ENCODE results near the gene CLPTM1L. TPM values are rescaled to one million over a fixed set of nuclear protein-coding genes. Genes with fewer than 3 reads are reported as not detected.
"Not testable (repeated sequence)": the region's sequence is repeated elsewhere in the genome, so short reads cannot be mapped to it uniquely, and the experiment has no call there.

Gene CLPTM1L
- total and polyA plus RNA-seq, 4 donors, result 66.0 to 95.5 (median 71.8) TPM

- no peaks in the 10 kb centered on the region for H3K4me1 ChIP-seq (ENCODE audit: control insufficient read depth in 1 of 2, insufficient read depth in 2 of 2, low read length in 2 of 2)
- no peak overlapping the region for H3K4me3 ChIP-seq (ENCODE audit: low read length in 2 of 2)
- ATAC-seq (ENCODE audit: low FRiP score), result no peak
- H3K27ac ChIP-seq (ENCODE audit: low read depth in 1 of 2, low read length in 2 of 2), result no peak overlapping the region
- intact Hi-C loops (cut with DNase I), result loop anchor here (10.0 kb wide), 4 partner anchors 183 to 453 kb away; partner anchors contain the start of genes BRD9 (in 1 of the 2), LPCAT1 (in 1 of the 2), MRPL36 (in 1 of the 2) and TRIP13 (in 1 of the 2)
- peak in 1 of 2 donors; percentile 45 for DNase-seq
- 93 to 95% methylated on average over 12 of the region's 12 CpGs for WGBS, 2 donors
- H3K9me3 ChIP-seq (ENCODE audit: control insufficient read depth, low read length), result no peaks in the 10 kb centered on the region
- peaks cover 0 to 2% of the 10 kb centered on the region in 2 donors for H3K36me3 ChIP-seq (ENCODE audit: control insufficient read depth in 1 of 2, insufficient read depth in 2 of 2, low read length in 1 of 2)
- H3K27me3 ChIP-seq (ENCODE audit: control insufficient read depth in 1 of 2, insufficient read depth in 2 of 2, low read length in 1 of 2), result no peaks in the 10 kb centered on the region
Observed at GRCh38 chr5:1342268-1342667, 2.6 kb downstream of the CLPTM1L start.

GRCh38 chr5:1341863-1342262 is 3.0 kb downstream of the CLPTM1L start:
- DNase-seq, result peak in 1 of 2 donors; percentile 26
- ATAC-seq (ENCODE audit: low FRiP score), result no peak
- H3K4me1 ChIP-seq (ENCODE audit: control insufficient read depth in 1 of 2, insufficient read depth in 2 of 2, low read length in 2 of 2), result no peaks in the 10 kb centered on the region
- H3K9me3 ChIP-seq (ENCODE audit: control insufficient read depth, low read length), result no peaks in the 10 kb centered on the region
- no peak overlapping the region for H3K4me3 ChIP-seq (ENCODE audit: low read length in 2 of 2)
- H3K36me3 ChIP-seq (ENCODE audit: control insufficient read depth in 1 of 2, insufficient read depth in 2 of 2, low read length in 1 of 2), result peaks cover 0 to 2% of the 10 kb centered on the region in 2 donors
- 93 to 95% methylated on average over 15 of the region's 15 CpGs for WGBS, 2 donors
- no peaks in the 10 kb centered on the region for H3K27me3 ChIP-seq (ENCODE audit: control insufficient read depth in 1 of 2, insufficient read depth in 2 of 2, low read length in 1 of 2)
- H3K27ac ChIP-seq (ENCODE audit: low read depth in 1 of 2, low read length in 2 of 2), result no peak overlapping the region
- intact Hi-C loops (cut with DNase I), result loop anchor here (10.0 kb wide), 4 partner anchors 183 to 453 kb away; partner anchors contain the start of genes BRD9 (in 1 of the 2), LPCAT1 (in 1 of the 2), MRPL36 (in 1 of the 2) and TRIP13 (in 1 of the 2)

- DNase-seq, result peak; percentile 12 to 53
- WGBS, 2 donors, result 88 to 91% methylated on average over 13 to 17 of the region's 17 CpGs
- not testable (repeated sequence) for H3K27ac ChIP-seq (ENCODE audit: low read depth in 1 of 2, low read length in 2 of 2); ATAC-seq (ENCODE audit: low FRiP score); H3K9me3 ChIP-seq (ENCODE audit: control insufficient read depth, low read length); H3K4me1 ChIP-seq (ENCODE audit: control insufficient read depth in 1 of 2, insufficient read depth in 2 of 2, low read length in 2 of 2); H3K27me3 ChIP-seq (ENCODE audit: control insufficient read depth in 1 of 2, insufficient read depth in 2 of 2, low read length in 1 of 2); H3K4me3 ChIP-seq (ENCODE audit: low read length in 2 of 2); H3K36me3 ChIP-seq (ENCODE audit: control insufficient read depth in 1 of 2, insufficient read depth in 2 of 2, low read length in 1 of 2)
- intact Hi-C loops (cut with DNase I), result loop anchor here (10.0 kb wide), 4 partner anchors 185 to 455 kb away; partner anchors contain the start of genes BRD9 (in 1 of the 2), LPCAT1 (in 1 of the 2), MRPL36 (in 1 of the 2) and TRIP13 (in 1 of the 2)
Observed at GRCh38 chr5:1339818-1340210, 5.1 kb downstream of the CLPTM1L start.

GRCh38 chr5:1339139-1339817 is 5.6 kb downstream of the CLPTM1L start:
- intact Hi-C loops (cut with DNase I); H3K4me3 ChIP-seq (ENCODE audit: low read length in 2 of 2); H3K36me3 ChIP-seq (ENCODE audit: control insufficient read depth in 1 of 2, insufficient read depth in 2 of 2, low read length in 1 of 2); H3K9me3 ChIP-seq (ENCODE audit: control insufficient read depth, low read length); H3K4me1 ChIP-seq (ENCODE audit: control insufficient read depth in 1 of 2, insufficient read depth in 2 of 2, low read length in 2 of 2); H3K27ac ChIP-seq (ENCODE audit: low read depth in 1 of 2, low read length in 2 of 2); H3K27me3 ChIP-seq (ENCODE audit: control insufficient read depth in 1 of 2, insufficient read depth in 2 of 2, low read length in 1 of 2); ATAC-seq (ENCODE audit: low FRiP score): not testable (repeated sequence)
- DNase-seq, result peak; percentile 19 to 55
- 93 to 94% methylated on average over 30 to 34 of the region's 34 CpGs for WGBS, 2 donors

- no peak overlapping the region for H3K27ac ChIP-seq (ENCODE audit: low read depth in 1 of 2, low read length in 2 of 2)
- 93% methylated on average over 22 of the region's 22 CpGs for WGBS, 2 donors
- H3K36me3 ChIP-seq (ENCODE audit: control insufficient read depth in 1 of 2, insufficient read depth in 2 of 2, low read length in 1 of 2), result peaks cover 0 to 7% of the 10 kb centered on the region in 2 donors
- ATAC-seq (ENCODE audit: low FRiP score) (no peak), DNase-seq (peak; percentile 42 to 55)
- H3K4me3 ChIP-seq (ENCODE audit: low read length in 2 of 2), result no peak overlapping the region
- H3K4me1 ChIP-seq (ENCODE audit: control insufficient read depth in 1 of 2, insufficient read depth in 2 of 2, low read length in 2 of 2), result no peaks in the 10 kb centered on the region
- no peaks in the 10 kb centered on the region for H3K27me3 ChIP-seq (ENCODE audit: control insufficient read depth in 1 of 2, insufficient read depth in 2 of 2, low read length in 1 of 2)
- no peaks in the 10 kb centered on the region for H3K9me3 ChIP-seq (ENCODE audit: control insufficient read depth, low read length)
- intact Hi-C loops (cut with DNase I), result no loop called here
Observed at GRCh38 chr5:1338506-1339070, 6.3 kb downstream of the CLPTM1L start.

GRCh38 chr5:1338196-1338490 is 6.8 kb downstream of the CLPTM1L start:
- Histone ChIP-seq H3K27ac (ENCODE audit: low read depth in 1 of 2, low read length in 2 of 2) (no peak overlapping the region), H3K9me3 (ENCODE audit: control insufficient read depth, low read length) (no peaks in the 10 kb centered on the region), H3K4me3 (ENCODE audit: low read length in 2 of 2) (no peak overlapping the region), H3K4me1 (ENCODE audit: control insufficient read depth in 1 of 2, insufficient read depth in 2 of 2, low read length in 2 of 2) (no peaks in the 10 kb centered on the region), H3K36me3 (ENCODE audit: control insufficient read depth in 1 of 2, insufficient read depth in 2 of 2, low read length in 1 of 2) (peaks cover 0 to 7% of the 10 kb centered on the region in 2 donors), H3K27me3 (ENCODE audit: control insufficient read depth in 1 of 2, insufficient read depth in 2 of 2, low read length in 1 of 2) (no peaks in the 10 kb centered on the region)
- WGBS, 2 donors, result 93 to 95% methylated on average over 12 of the region's 12 CpGs
- intact Hi-C loops (cut with DNase I), result no loop called here
- no peak for ATAC-seq (ENCODE audit: low FRiP score)
- DNase-seq, result peak; percentile 38 to 50

- H3K36me3 ChIP-seq (ENCODE audit: control insufficient read depth in 1 of 2, insufficient read depth in 2 of 2, low read length in 1 of 2), result peaks cover 0 to 7% of the 10 kb centered on the region in 2 donors
- no peaks in the 10 kb centered on the region for H3K9me3 ChIP-seq (ENCODE audit: control insufficient read depth, low read length)
- H3K4me1 ChIP-seq (ENCODE audit: control insufficient read depth in 1 of 2, insufficient read depth in 2 of 2, low read length in 2 of 2), result no peaks in the 10 kb centered on the region
- H3K27me3 ChIP-seq (ENCODE audit: control insufficient read depth in 1 of 2, insufficient read depth in 2 of 2, low read length in 1 of 2), result no peaks in the 10 kb centered on the region
- H3K27ac ChIP-seq (ENCODE audit: low read depth in 1 of 2, low read length in 2 of 2), result no peak overlapping the region
- no peak for ATAC-seq (ENCODE audit: low FRiP score)
- peak; percentile 40 to 52 for DNase-seq
- 91 to 93% methylated on average over 22 of the region's 22 CpGs for WGBS, 2 donors
- intact Hi-C loops (cut with DNase I), result no loop called here
- H3K4me3 ChIP-seq (ENCODE audit: low read length in 2 of 2), result no peak overlapping the region
Observed at GRCh38 chr5:1337489-1338195, 7.3 kb downstream of the CLPTM1L start.

GRCh38 chr5:1336749-1337488 is 8.0 kb downstream of the CLPTM1L start:
- Histone ChIP-seq H3K27ac (ENCODE audit: low read depth in 1 of 2, low read length in 2 of 2) (no peak overlapping the region), H3K36me3 (ENCODE audit: control insufficient read depth in 1 of 2, insufficient read depth in 2 of 2, low read length in 1 of 2) (peaks cover 0 to 8% of the 10 kb centered on the region in 2 donors), H3K9me3 (ENCODE audit: control insufficient read depth, low read length) (no peaks in the 10 kb centered on the region), H3K4me1 (ENCODE audit: control insufficient read depth in 1 of 2, insufficient read depth in 2 of 2, low read length in 2 of 2) (no peaks in the 10 kb centered on the region), H3K4me3 (ENCODE audit: low read length in 2 of 2) (no peak overlapping the region), H3K27me3 (ENCODE audit: control insufficient read depth in 1 of 2, insufficient read depth in 2 of 2, low read length in 1 of 2) (no peaks in the 10 kb centered on the region)
- intact Hi-C loops (cut with DNase I), result no loop called here
- ATAC-seq (ENCODE audit: low FRiP score) (no peak), DNase-seq (peak; percentile 29 to 61)
- WGBS, 2 donors, result 87 to 93% methylated on average over 22 of the region's 22 CpGs
